Femur (tissue), 1 donor: ENCODE measurements around the gene FKBP2.
A peak's percentile ranks its signal among the peaks of the same experiment; 100 is the strongest.

Experiments used
- DNase-seq: peaks from one replicate; pipeline ENCODE4 v3.0.0-alpha.2; 2017

Gene FKBP2

DNA sequence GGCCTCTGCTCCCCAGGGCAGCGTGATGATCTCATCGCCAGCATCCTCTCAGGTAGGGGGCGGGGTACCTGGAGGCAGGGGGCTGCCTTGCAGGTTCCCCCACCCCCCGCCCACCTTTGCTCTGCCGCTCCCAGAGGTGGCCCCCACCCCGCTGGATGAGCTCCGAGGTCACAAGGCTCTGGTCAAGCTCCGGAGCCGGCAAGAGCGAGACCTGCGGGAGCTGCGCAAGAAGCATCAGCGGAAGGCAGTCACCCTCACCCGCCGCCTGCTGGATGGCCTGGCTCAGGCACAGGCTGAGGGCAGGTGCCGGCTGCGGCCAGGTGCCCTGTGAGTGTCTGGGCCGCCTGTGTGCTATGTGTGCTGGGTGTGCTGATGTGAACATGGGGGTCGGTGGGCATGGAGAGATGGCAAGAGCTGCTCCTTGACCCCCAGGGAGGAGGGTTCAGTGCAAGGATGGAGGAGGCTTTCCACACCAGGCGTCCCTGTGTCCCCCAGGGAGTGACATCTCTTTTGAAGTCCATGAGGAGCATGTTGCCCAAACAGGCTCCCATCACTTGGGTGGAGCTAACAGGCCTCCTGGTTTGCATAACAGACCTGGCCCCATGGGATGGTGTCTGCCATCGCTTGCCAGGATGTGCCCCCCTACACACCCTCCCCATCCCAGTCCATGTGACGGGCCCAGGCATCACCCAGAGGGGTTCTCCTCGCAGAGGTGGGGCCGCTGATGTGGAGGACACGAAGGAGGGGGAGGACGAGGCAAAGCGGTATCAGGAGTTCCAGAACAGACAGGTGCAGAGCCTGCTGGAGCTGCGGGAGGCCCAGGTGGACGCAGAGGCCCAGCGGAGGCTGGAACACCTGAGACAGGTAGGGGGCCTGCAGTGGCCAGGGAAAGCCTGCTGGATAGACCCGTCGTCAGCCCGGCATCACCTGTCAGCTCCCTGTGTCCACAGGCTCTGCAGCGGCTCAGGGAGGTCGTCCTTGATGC, 24.6 kb downstream of the FKBP2 start:
- DNase-seq: peak; percentile 30

GRCh38 chr11:64266339-64266738, 25.4 kb downstream of the FKBP2 start:
- peak; percentile 27 for DNase-seq

GRCh38 chr11:64267207-64267945, 26.5 kb downstream of the FKBP2 start:
- peak; percentile 45 for DNase-seq

GRCh38 chr11:64268025-64268892, 27.4 kb downstream of the FKBP2 start:
- DNase-seq: peak; percentile 78

DNA sequence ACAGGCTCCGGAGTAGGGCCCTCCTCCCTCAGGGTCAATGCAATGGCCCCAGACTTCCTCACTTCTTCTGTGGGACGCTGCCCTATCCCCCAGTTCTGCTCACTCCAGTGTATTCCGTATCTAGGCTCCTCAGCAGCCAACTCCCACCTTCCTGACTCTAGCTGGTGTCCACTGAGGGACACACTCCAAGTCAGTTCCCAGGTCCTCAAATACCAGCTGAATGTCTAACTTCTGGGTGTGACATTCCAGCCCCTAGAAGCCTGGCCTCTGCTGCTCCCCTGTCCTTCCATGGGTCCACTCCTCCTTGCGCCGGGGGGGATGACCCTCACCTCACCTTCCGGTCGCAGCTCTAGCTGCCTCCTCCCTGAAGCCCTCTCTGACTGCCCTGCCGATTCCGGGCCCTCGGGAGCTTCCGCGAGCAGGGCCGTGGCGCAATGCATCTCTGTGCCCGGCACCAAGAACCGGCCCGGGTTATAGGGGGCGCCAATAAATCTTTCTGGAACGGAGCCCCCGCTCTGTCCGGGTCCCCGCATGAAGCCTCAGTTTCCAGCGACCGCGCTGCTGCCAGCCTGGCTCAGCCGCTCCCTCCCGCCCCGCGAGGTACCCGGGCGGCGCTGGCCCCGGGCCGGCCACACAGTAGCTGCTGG, 28.1 kb downstream of the FKBP2 start:
- DNase-seq: peak; percentile 70

DNA sequence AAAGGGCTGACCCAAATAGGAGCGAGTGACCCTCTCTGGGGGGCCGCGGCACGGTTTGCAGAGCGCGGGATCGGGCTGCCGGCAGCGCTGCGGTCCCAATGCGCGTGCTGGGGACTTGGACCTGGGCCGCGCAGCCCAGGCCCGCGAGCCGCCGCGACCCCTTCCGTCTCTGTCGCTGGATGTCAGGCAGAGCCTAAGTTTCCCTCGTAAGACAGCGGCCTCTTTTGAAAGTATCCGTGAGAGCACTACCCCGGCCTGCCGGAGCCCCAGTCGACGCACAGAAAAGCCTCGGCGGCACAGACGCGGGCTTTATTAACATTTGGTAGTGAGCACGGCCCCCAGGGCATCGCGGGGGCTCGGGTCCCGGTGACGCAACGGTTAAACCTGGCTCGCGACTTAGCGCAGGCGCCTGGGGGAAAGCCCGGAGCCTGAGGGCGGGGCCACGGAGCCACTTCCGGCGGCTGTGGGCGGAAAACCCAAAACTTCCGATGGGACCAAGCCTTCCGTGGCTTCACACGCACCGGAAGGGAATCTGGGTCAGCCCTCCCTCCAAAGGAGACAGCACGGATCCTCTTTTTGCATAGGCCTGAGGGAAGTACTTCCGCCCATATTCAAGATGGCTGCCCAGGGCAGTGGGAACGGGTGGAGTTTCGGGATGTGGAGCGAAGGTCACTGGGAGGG, 28.8 kb downstream of the FKBP2 start:
- DNase-seq: peak; percentile 99

GRCh38 chr11:64275031-64275800, 34.3 kb downstream of the FKBP2 start:
- DNase-seq: no peak

DNA sequence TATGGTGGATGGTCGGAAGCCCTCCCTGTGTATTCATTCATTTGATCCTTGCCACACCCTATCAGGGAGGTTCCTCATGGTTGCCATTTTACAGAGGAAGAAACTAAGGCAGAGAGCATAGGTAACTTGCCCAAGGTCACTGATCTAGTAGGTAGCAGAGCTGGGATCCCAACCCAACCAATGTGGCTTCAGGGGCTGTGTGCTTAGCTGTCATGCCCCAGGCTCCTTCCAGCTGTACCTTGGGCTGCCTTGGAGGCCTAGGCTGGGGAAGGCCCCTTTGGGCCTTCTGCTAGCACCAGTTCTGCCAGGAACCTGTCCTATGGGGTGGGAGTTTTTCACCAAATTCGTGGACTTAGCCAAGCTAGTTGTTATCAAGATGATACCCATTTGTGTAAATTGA, 34.9 kb downstream of the FKBP2 start:
- DNase-seq: no peak

DNA sequence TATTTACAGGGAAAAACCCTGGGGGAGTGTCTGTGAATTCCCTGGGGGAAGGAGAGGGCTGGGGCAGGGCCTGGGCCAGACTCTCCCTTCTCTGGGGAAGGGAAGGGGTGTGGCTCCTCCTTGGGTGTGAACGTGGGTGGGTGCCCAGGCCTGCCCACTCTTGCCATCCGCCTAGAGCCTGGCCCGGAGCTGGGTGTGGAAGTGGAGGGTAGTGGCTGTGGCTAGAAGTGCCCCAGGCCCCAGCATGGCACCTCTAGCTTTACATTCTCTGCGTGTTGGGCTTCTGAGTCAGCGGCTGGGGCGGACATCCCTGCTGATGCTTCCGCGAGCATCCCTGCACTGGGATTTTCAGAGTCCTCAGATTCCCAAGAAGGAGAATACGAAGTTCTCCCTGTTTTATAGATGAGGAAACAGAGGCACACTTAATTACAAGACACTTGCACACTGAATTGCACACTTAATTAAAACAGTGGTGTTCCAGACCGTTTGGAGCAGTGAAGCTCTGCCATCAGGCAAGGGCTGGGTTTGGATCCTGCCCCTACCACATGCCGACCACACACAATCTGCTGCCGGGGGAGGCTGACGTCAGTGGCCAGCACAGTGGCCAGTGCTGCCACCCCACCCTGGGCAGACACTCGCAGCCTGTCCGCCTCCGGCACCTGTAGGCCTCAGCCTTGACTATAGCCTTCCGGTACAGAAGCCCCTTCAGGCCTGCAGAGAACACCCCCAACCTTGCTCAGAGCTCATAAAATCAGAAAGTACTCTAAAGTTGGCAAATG, 35.9 kb downstream of the FKBP2 start:
- DNase-seq: no peak

GRCh38 chr11:64278576-64279190, 37.8 kb downstream of the FKBP2 start:
- DNase-seq: no peak

DNA sequence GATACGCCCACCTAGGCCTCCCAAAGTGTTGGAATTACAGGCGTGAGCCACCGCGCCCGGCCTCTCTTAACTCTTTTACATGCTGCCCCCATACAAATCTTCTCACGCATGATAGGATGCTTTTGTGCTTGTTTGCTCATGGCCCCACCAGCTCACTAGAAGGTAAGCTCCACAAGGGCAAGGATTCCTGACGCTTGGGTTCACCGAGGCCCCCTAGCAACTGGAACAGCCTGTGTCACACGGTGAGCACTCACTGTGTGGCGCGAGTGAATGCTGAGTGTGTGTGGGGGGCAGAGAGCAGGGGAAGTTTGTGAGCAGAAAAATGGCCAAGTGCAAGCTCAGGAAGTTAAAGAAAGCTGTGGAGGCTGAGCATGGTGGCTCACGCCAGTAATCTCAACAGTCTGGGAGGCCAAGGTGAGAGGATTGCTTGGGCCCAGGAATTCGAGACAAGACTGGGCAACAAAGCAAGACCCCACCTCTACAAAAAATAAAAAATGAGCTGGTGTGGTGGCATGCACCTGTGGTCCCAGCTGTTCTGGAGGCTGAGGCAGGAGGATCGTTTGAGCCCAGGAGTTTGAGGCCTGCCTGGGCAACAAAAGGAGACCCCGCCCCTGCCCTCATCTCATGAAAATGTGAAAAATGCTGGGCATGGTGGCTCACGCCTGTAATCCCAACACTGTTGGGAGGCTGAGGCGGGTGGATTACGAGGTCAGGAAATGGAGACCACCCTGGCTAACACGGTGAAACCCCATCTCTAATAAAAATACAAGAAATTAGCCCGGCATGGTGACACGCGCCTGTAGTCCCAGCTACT, 41.3 kb downstream of the FKBP2 start:
- DNase-seq: no peak

DNA sequence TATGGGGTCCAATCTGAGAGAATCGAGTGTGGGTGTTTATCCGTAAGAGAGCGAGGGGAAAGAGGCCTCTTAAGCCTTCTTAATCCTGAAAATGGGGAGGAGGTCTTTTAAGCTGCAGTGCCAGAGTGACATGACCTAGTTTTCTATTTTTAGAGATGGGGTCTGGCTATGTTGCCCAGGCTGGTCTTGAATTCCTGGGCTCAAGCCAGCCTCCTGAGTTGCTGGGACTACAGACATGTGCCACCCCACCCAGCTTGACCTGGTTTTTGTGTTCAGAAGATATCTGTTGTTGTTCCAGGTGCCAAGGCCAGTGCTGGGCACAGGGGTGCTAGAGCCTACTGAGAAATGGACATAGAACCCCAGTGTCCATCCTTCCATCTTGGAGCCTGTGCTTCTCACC, 42.2 kb downstream of the FKBP2 start:
- DNase-seq: no peak

- peak; percentile 97 for DNase-seq
Observed at GRCh38 chr11:64284048-64284961, 43.4 kb downstream of the FKBP2 start, which contains the start of gene BAD. TSS of gene BAD (minus strand) at chr11:64284665. CDS start at chr11:64284368, 297 bp downstream.

GRCh38 chr11:64284962-64285884, 44.3 kb downstream of the FKBP2 start, which contains the start of gene GPR137:
TSS of gene GPR137 (plus strand) at chr11:64285848. CDS start at chr11:64286525, 677 bp downstream.
- peak; percentile 91 for DNase-seq

GRCh38 chr11:64285885-64286800, 45.2 kb downstream of the FKBP2 start:
- peak; percentile 56 for DNase-seq
